B cell (primary cell): ENCODE data around the gene SPTBN2. TPM values are rescaled to one million over a fixed set of nuclear protein-coding genes. Genes with fewer than 3 reads are reported as not detected.
"Not testable (repeated sequence)": the region's sequence is repeated elsewhere in the genome, so short reads cannot be mapped to it uniquely, and the experiment has no call there.

ENCODE experiments used
- ATAC-seq: fragments of 200-7000 bp; cut with Tn5 transposase; one replicate; pipeline ENCODE4 v1.10.0; 2021; ENCODE audit warnings: low read depth, mild to moderate bottlenecking, moderate number of reproducible peaks, moderate library complexity
- CTCF ChIA-PET: fragments of 350-600 bp; sonication (Branson Sonifier 250); formaldehyde crosslinking; loops from one replicate; lab custom pipeline; 2021; ENCODE audit warnings: antibody characterized with exemption, inconsistent platforms; lab: Charles Lee
- POLR2A ChIA-PET: fragments of 350-600 bp; sonication (Branson Sonifier 250); formaldehyde crosslinking; loops from one replicate; lab custom pipeline; 2021; ENCODE audit warnings: antibody characterized with exemption; lab: Charles Lee
- DNase-seq: peaks from one replicate; pipeline ENCODE4 v3.0.0; 2013
- H2AFZ ChIP-seq: 2 replicates; pipeline ENCODE4 v1.6.1; 2012; ENCODE audit warnings: mild to moderate bottlenecking, low read depth, low read length; ENCODE audit not compliant: insufficient read depth, poor library complexity, severe bottlenecking
- H3K27ac ChIP-seq, 2 donors: 1 replicate in 1 of 2; 2 replicates in 1 of 2; pipeline ENCODE4 v1.5.1; 2012 to 2013; ENCODE audit warnings: low read length in 2 of 2, mild to moderate bottlenecking in 2 of 2, moderate library complexity in 1 of 2
- H3K27me3 ChIP-seq, 4 experiments: fragments of 200-600 bp in 1 of 4; sonication (generic) in 1 of 4; replicated peaks in 1 of 4; 1 replicate in 2 of 4; 2 replicates in 2 of 4; pipeline versions ENCODE4 v1.6.1 to v1.7.0; 2013 to 2016; ENCODE audit warnings: low read length in 3 of 4, mild to moderate bottlenecking in 2 of 4, mixed read lengths in 1 of 4, moderate library complexity in 1 of 4; ENCODE audit not compliant: insufficient read depth in 4 of 4, control insufficient read depth in 3 of 4; ENCODE audit errors: control extremely low read depth in 1 of 4
- H3K36me3 ChIP-seq, 2 experiments: replicated peaks in 1 of 2; 1 replicate in 1 of 2; 2 replicates in 1 of 2; pipeline versions ENCODE4 v1.6.1 to v1.7.1; 2013; ENCODE audit warnings: low read length in 1 of 2; ENCODE audit not compliant: insufficient read depth in 2 of 2, control insufficient read depth in 1 of 2; ENCODE audit errors: control extremely low read depth in 1 of 2, extremely low read depth in 1 of 2
- H3K4me1 ChIP-seq, 2 donors: fragments of 200-600 bp in 1 of 2; sonication (generic) in 1 of 2; 1 replicate in 1 of 2; 2 replicates in 1 of 2; pipeline versions ENCODE4 v1.5.1 to v1.6.1; 2013 to 2017; ENCODE audit warnings: low read length in 2 of 2; ENCODE audit not compliant: control insufficient read depth in 2 of 2, insufficient read depth in 2 of 2
- H3K4me2 ChIP-seq: replicated peaks from 2 replicates; pipeline ENCODE3; 2012; ENCODE audit warnings: mild to moderate bottlenecking, low read depth, low read length; ENCODE audit not compliant: poor library complexity, severe bottlenecking
- H3K4me3 ChIP-seq, 5 experiments: fragments of 200-600 bp in 1 of 5; sonication (generic) in 1 of 5; 1 replicate in 3 of 5; 2 replicates in 2 of 5; pipeline versions ENCODE4 v1.5.1 to v1.7.0; 2011 to 2016; ENCODE audit warnings: low read length in 4 of 5, mild to moderate bottlenecking in 4 of 5, low read depth in 2 of 5, control low read depth in 1 of 5, moderate library complexity in 1 of 5; ENCODE audit not compliant: insufficient read depth in 1 of 5; ENCODE audit errors: control extremely low read depth in 1 of 5, extremely low read depth in 1 of 5
- H3K79me2 ChIP-seq: fragments of 200-600 bp; sonication (generic); one replicate; pipeline ENCODE4 v1.6.0; 2016; ENCODE audit warnings: low read length; ENCODE audit not compliant: control insufficient read depth, insufficient read depth
- H3K9ac ChIP-seq: fragments of 200-600 bp; sonication (generic); 2 replicates; pipeline ENCODE4 v1.6.1; 2017; ENCODE audit warnings: mild to moderate bottlenecking, low read length, moderate library complexity
- H3K9me3 ChIP-seq, 3 donors: one replicate each; pipeline versions ENCODE4 v1.6.1 to v1.7.1; 2013; ENCODE audit warnings: low read length in 2 of 3; ENCODE audit not compliant: control insufficient read depth in 2 of 3, insufficient read depth in 1 of 3; ENCODE audit errors: control extremely low read depth in 1 of 3
- H4K20me1 ChIP-seq: 2 replicates; pipeline ENCODE4 v1.6.0; 2012; ENCODE audit warnings: mild to moderate bottlenecking, low read length; ENCODE audit not compliant: insufficient read depth, control insufficient read depth, poor library complexity, severe bottlenecking
- H3K27ac Mint-ChIP-seq: one replicate; pipeline ENCODE4 v1.8.0; 2021; ENCODE audit warnings: mixed read lengths
- H3K27me3 Mint-ChIP-seq: one replicate; pipeline ENCODE4 v1.8.0; 2021; ENCODE audit warnings: mixed read lengths
- H3K4me1 Mint-ChIP-seq: one replicate; pipeline ENCODE4 v1.8.0; 2021; ENCODE audit warnings: mixed read lengths
- H3K4me3 Mint-ChIP-seq: one replicate; pipeline ENCODE4 v1.8.0; 2021; ENCODE audit warnings: mixed read lengths
- H3K9me3 Mint-ChIP-seq: one replicate; pipeline ENCODE4 v1.8.0; 2022; ENCODE audit warnings: mixed read lengths; ENCODE audit not compliant: insufficient read depth
- CTCF ChIP-seq: fragments of 200-600 bp; IDR thresholded peaks from one replicate; pipeline ENCODE4 v1.8.0; 2022; ENCODE audit warnings: antibody characterized with exemption, mild to moderate bottlenecking
- EZH2 ChIP-seq: IDR thresholded peaks from 2 replicates; pipeline ENCODE4 v1.6.1; 2012; ENCODE audit warnings: borderline replicate concordance, low read depth, mild to moderate bottlenecking, moderate library complexity, low read length; ENCODE audit not compliant: insufficient read depth, poor library complexity, severe bottlenecking
- WGBS: methylation state at CpG from one replicate; pipeline ENCODE4 v1.1.5; 2013; ENCODE audit warnings: missing lambda C conversion rate; ENCODE audit not compliant: insufficient coverage; 5-methylcytosine and 5-hydroxymethylcytosine counted together
- intact Hi-C: fragments of 100-400 bp; cut with micrococcal nuclease; formaldehyde crosslinking; loops from one replicate; pipeline ENCODE4 v1.10.0; 2022
- polyA plus RNA-seq: library from polyadenylated mRNA; depleted of rRNA; stranded (reverse); fragments of >200 nt; gene quantifications from 2 replicates; pipeline ENCODE4 v1.2.3, GENCODE V29; 2012
- total RNA-seq, 2 donors: library from RNA; stranded (reverse); fragments of 120-200 nt in 1 of 2; gene quantifications; 1 replicate in 1 of 2; 2 replicates in 1 of 2; pipeline versions ENCODE4 v1.2.3 to v1.2.4, GENCODE V29; 2013 to 2022

The SPTBN2 gene
- total and polyA plus RNA-seq, 2 donors (not counting 1 experiment from before 2014, with no cell fraction given) = 0.67 to 1.2 TPM

- no peaks in the 10 kb centered on the region for H3K9me3 ChIP-seq
- H2AFZ ChIP-seq = no peak overlapping the region
- Mint-ChIP-seq H3K4me3 (peak overlapping the region; percentile 66), H3K9me3 (no peaks in the 10 kb centered on the region), H3K27ac (no peak overlapping the region), H3K27me3 (no peaks in the 10 kb centered on the region), H3K4me1 (peaks cover 86% of the 10 kb centered on the region)
- no CpG with 5 or more reads among the region's 3 CpGs for WGBS
- peak overlapping the region; percentile 89 for H3K4me2 ChIP-seq
- H3K27ac ChIP-seq = peak overlapping the region in 1 of 2 donors; percentile 35
- intact Hi-C loops = no loop called here
- H4K20me1 ChIP-seq = peaks cover 93% of the 10 kb centered on the region
- H3K4me1 ChIP-seq = peaks cover 60 to 72% of the 10 kb centered on the region in 2 donors
- no peaks in the 10 kb centered on the region for H3K27me3 ChIP-seq
- CTCF ChIA-PET = interaction anchor here (0.9 to 2.1 kb wide), 2 partner anchors 15 to 25 kb away, joined by 3 to 6 read pairs; partner anchors contain the start of gene RBM14
- TF ChIP-seq EZH2 = no peak
- no peak for TF ChIP-seq CTCF
- peak overlapping the region; percentile 34 for H3K9ac ChIP-seq
- no peak for DNase-seq
- peaks cover 98% of the 10 kb centered on the region for H3K79me2 ChIP-seq
- no peak for ATAC-seq
- H3K4me3 ChIP-seq = peak overlapping the region in 1 of 5 experiments; percentile 7
- POLR2A ChIA-PET = no interaction called here
- H3K36me3 ChIP-seq = peaks cover 4 to 70% of the 10 kb centered on the region in 2 experiments
Measured at GRCh38 chr11:66641834-66642233, 87.2 kb downstream of the SPTBN2 start.

- peaks cover 72% of the 10 kb centered on the region for H3K4me1 Mint-ChIP-seq
- ChIA-PET POLR2A (interaction anchor here (0.6 to 3.4 kb wide), 5 partner anchors 20 to 94 kb away, joined by 3 to 53 read pairs (median 9); partner anchors contain the start of genes RBM14, RBM4B and ZDHHC24), CTCF (interaction anchor here (1.1 to 5.5 kb wide), 5 partner anchors 22 to 51 kb away, joined by 3 to 54 read pairs (median 15); partner anchors contain the start of genes RBM14 and RBM4B)
- H3K27ac Mint-ChIP-seq = peak overlapping the region; percentile 96
- H4K20me1 ChIP-seq = peaks cover 80% of the 10 kb centered on the region
- not testable (repeated sequence) for H3K9me3 ChIP-seq, DNase-seq, H3K27me3 ChIP-seq, H3K27me3 Mint-ChIP-seq, H2AFZ ChIP-seq, H3K9me3 Mint-ChIP-seq, ATAC-seq
- H3K36me3 ChIP-seq = peaks cover 5 to 54% of the 10 kb centered on the region in 2 experiments
- peak overlapping the region in 4 of 5 experiments; percentile 79 to 95 (median 88) for H3K4me3 ChIP-seq
- peak overlapping the region in 1 of 2 donors; percentile 41 for H3K27ac ChIP-seq
- H3K4me3 Mint-ChIP-seq = peak overlapping the region; percentile 99
- peaks cover 98% of the 10 kb centered on the region for H3K79me2 ChIP-seq
- peak overlapping the region; percentile 87 for H3K9ac ChIP-seq
- peak overlapping the region; percentile 89 for H3K4me2 ChIP-seq
- H3K4me1 ChIP-seq = peaks cover 52 to 65% of the 10 kb centered on the region in 2 donors
- intact Hi-C loops = loop anchor here (1.0 to 2.0 kb wide), 3 partner anchors 61 to 232 kb away; partner anchors contain the start of gene DPP3
- WGBS = 86% methylated on average over 7 of the region's 10 CpGs
Measured at GRCh38 chr11:66639814-66640340, 89.1 kb downstream of the SPTBN2 start.
